PC-9 (cell line): Measurements from ENCODE around the gene GRID2.

ENCODE experiments used
- CTCF ChIP-seq: fragments of 200-600 bp; sonication (generic); conservative IDR thresholded peaks from 2 replicates; pipeline ENCODE4 v1.6.1; 2017; ENCODE audit warnings: mixed run types, antibody characterized with exemption, mild to moderate bottlenecking, moderate library complexity
- EZH2 ChIP-seq: fragments of 200-600 bp; sonication (generic); IDR thresholded peaks from 2 replicates; pipeline ENCODE4 v1.8.0; 2017; ENCODE audit warnings: antibody characterized with exemption, low read depth

- TF ChIP-seq CTCF, result no peak
- no peak for TF ChIP-seq EZH2
Observed at GRCh38 chr4:92566269-92566668, 262.5 kb downstream of the GRID2 start.
